DMS 273 (cell line): ENCODE data around the gene POLG2.
"Not testable (repeated sequence)": the region's sequence is repeated elsewhere in the genome, so short reads cannot be mapped to it uniquely, and the experiment has no call there.

Experiments used
- DNase-seq: peaks from one replicate; lab custom pipeline; 2025; ENCODE audit not compliant: unreplicated experiment; lab: John Stamatoyannopoulos, UW

The POLG2 gene

DNA sequence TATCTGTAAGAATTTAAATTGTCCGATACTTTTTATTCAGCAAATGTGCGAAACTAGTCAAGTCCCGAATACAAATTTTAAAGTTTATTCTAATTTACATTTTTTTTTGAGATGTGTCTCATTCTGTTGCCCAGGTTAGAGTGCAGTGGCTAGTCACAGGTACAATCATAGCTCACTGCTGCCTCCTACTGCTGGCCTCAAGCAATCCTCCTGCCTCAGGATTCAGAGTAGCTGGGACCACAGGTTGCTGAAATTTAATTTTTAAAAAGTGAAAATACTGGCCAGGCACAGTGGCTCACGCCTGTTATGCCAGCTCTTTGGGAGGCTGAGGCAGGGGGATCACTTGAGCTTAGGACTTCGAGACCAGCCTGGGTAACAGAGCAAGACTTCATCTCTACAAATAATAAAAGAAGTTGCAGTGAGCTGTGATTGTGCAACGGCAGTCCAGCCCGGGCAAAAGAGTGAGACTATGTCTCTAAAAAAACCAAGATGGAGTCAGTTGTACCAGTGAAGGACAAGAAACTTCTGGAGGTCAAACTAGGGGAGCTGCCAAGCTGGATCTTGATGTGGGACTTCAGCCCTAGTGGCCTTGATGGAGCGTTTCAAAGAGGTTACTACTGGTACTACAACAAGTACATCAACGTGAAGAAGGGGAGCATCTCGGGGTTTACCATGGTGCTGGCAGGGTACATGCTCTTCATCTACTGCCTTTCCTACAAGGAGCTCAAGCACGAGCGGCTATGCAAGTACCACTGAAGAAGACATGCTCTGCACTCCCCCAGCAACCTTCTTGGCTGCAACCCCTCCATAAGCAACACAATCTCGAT is 5.6 kb downstream of the POLG2 start:
- DNase-seq: peak; percentile 36

DNA sequence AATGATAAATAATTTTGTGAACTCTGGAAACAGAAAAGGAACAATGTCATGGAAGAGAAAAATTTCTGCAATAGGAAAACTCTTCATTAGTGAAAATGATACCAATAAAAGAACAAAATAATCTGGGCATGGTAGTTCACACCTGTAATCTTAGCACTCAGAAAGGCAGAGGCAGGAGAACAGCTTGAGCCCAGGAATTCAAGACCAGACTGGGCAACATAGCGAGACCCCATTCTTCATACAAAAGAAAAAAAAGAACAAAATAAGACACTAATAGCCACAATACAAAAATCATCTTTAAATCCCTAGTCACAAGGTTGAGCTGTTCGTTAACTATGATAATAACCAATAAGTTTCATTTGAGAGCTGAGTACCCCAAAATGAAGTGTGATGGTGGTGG is 8.6 kb downstream of the POLG2 start:
- no peak for DNase-seq

DNA sequence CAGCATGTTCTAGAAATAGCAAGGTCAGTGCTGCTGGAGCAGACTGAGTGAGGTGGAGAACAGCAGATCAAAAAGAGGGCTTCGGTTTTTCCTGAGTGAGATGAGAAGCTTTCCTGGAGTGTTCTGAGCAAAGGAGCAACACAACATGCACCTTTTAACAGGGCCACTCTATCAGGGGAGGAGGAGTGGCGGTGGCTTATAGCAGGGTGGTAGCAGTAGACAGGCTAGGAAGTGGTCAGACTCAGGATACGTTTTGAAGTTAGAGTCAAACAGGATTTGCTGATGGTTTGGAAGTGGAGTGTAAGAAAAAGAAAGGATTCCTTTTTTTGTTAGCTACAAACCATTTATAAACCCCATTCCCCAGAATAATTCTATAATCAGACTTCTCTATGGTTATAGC is 12.5 kb downstream of the POLG2 start:
- DNase-seq: no peak

DNA sequence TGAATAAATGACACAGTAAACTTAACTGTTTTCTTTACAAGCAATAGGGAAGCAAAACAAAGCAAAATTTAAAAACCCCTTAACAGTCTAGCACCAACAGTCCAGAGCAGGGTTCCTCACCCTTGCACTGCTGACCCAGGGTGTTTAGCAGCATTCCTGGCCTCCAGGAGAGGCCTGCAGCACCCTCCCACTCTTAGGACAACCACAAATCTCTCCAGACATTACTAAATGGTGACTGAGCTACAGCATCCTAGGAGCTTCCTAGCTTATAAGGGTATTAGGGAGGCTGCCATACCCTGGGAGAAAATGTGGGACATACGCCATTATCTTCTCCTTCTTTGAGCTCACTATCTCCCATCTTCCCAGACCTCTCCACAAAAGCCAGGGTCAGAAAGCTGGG is 15.9 kb downstream of the POLG2 start:
- no peak for DNase-seq

DNA sequence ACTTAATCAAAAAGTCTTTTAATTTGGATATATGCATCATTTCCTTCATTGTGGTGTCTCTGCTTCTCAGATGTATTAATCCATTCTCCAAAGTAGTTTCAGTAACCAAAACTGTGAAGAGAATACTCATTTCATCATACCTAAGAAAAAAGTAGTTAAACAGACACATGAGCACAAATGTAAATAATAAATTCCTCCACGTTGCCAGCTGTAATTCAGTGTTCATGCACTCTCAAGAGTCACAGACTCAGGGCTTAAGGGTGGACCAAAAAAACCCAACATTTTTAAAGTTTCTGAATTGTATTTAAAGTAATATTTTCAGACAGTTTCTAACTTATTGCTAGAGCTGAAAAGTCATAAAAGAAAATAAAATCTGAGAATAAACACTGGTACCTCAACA is 19.0 kb downstream of the POLG2 start:
- DNase-seq: no peak

DNA sequence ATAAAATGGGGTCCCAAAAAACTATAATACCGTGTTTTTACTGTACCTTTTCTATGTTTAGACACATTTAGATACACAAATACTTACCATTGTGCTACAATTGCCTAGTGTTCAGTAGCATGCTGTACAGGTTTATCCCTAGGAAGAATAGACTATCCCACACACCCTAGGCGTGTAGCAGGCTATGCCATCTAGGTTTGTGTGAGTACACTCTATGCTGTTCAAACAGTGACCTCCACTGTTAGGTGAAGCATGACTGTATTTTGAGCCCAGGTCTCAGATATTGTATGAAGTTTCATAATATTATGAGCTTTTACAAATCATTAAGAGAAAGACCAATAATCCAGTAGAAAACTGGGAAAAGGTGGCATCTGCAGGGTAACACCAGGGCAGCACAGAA is 24.3 kb downstream of the POLG2 start:
- DNase-seq: no peak

DNA sequence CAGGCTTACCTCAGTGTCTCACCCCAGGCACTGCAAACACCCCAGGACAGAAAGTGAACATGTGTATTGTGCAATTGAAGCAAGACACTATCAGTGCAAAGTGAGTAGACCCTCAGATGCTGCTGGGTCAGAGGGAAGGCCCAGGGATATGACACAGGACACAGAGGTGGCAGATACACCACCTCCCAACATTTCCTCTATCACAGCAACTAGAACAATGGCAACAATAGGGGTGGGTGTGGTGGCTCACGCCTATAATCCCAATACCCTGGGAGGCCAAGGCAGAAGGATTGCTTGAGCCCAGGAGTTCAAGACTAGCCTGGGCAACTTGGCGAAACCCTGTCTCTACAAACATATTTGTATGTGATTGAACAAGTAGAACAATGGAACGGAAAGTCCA is 25.4 kb downstream of the POLG2 start:
- DNase-seq: no peak

DNA sequence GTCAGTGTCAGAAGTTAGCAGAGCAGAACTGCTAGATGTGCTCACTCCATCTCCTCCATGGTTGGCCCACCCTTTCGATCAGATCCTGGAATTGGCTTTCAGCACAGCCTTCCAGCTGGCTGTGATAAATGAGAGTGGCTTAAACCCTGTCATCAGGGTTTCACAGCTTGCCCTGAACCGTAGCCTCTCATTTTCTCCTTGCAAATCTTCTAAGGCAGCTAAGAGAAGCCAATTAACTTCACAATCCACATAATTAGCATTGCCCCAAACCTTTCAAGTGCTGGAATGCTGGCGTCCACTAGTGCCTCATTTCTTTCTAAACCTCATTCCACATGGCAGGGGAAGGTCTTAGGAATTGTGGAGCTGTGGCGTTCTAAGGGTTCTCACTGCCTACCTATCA is 26.2 kb downstream of the POLG2 start:
- DNase-seq: no peak

DNA sequence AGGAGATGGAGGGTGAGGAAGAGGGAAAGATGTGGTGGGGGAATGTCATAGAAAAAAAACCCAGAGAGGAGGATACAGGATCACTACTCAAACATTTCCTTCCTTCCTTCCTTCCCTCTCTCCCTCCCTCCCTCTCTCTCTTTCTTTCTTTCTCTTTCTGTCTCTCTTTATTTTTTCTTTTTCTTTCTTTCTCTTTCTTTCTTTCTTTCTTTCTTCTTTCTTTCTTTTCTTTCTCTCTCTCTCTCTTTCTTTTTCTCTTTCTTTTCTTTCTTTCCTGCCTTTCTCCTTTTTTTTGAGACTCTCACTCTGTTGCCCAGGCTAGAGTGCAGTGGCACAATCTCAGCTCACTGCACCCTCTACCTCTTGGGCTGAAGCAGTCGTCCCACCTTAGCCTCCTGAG is 30.0 kb downstream of the POLG2 start:
- not testable (repeated sequence) for DNase-seq

DNA sequence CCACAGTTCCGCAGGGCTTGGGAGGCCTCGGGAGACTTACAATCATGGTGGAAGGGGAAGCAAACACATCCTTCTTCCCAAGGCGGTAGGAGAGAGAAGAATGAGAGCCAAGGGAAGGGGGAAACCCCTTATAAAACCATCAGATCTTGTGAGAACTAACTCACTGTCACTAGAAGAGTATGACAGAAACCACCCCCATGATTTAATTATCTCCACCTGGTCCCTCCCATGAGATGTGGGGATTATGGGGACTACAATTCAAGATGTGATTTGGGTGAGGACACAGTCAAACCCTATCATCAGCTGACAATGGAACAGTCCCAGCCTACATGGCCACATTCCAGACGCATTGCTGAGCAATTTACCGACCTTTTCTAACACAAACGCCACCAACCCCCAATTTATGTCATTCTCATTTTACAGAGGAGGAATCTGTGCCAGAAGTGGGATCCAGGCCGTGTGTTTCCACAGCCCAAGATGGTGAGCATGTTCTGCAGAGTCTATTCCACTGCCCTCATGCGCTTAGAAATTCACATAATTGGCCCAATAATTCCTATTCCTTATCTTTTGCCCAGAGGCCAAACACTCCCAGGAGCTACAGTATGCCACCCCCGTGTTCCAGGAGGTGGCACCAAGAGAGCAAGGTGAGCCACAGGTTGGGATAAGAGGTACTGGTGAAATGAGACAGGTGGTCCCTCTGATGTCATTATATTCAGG is 30.7 kb downstream of the POLG2 start:
- DNase-seq: no peak

DNA sequence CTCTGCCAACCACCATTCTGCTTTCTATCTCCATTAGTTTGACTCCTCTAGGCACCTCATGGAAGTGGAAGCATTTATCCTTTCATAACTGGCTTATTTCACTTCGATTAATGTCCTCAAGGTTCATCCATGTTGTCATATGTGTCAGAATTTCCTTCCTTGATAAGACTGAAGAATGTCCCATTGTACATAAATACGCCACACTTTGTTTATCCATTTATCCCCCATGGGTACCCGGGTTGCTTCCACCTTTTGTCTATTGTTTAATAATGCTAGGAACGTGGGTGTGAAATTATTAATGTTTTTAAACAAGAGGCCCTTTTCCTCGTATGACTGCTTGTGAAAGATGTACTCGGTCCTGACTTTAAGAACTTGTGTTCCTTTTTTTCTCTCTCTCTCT is 35.1 kb downstream of the POLG2 start:
- no peak for DNase-seq

DNA sequence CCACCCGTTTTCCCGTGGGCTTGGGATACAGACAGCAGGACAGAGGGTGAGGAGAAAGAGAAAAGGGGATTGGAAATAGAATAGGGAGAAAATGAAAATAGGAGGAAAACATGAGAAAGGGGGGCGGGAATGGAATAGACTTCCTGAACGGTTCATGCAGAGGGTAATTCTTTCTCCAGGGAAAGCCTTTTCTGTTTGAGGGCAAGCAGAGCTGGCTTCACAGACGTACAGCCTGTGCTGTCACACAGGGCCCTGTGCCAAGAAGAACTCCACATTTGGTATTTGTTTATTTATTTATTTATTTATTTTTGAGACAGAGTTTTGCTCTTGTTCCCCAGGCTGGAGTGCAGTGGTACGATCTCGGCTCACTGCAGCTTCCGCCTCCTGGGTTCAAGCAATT is 35.9 kb downstream of the POLG2 start:
- no peak for DNase-seq

DNA sequence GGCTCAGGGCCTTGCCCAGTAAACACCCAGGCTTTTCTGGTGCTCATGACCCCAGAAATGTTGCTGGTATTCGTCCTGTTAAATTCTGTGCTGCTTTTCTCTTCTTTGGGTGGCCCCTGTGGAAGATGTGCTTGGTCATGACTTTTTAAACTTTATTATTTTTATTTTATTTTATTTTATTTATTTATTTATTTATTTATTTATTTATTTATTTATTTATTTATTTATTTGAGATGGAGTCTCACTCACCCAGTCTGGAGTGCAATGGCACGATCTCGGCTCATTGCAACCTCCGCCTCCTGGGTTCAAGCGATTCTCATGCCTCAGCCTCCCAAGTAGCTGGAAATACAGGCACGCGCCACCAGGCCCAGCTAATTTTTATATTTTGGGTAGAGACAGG is 37.0 kb downstream of the POLG2 start:
- not testable (repeated sequence) for DNase-seq

DNA sequence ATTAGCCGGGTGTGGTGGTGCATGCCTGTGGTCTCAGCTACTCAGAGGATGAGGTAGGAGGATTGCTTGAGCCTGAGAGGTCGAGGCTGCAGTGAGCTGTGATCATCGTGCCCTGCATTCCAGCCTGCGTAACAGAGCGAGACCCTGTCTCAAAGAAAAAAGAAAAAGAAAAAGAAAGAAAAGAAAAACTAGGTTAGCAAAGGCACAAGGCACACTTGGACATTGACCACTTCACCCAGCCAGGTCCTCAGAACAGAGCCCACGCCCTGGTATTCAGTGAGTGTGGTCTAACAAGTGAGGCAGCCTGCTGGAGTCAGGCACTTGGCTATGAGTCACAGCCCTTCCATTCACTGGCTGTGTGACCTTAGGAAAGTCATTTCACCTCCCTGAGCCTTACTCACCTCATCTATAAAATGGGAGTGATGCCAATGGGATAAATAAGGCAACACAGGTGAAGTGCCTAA is 37.5 kb downstream of the POLG2 start:
- no peak for DNase-seq

DNA sequence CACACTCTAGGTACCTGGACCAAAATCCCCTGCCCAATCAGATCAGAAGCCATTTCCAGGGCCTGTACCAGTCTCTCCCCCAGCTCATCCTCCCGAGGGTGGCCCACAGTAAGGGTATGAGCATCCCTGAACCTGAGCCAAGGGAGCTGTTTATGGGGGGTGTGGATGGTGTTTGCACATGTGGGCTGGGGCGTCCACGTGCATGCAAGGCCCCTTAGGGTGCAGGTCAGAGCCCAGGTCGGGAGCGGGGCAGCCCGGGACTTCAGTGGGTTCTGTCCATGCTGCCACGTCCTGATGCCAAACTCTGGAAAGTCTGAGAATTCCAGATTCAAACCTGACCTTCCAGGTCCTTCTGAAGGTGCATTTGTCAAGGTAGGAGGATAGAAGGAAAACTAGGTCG is 38.1 kb downstream of the POLG2 start:
- DNase-seq: no peak

DNA sequence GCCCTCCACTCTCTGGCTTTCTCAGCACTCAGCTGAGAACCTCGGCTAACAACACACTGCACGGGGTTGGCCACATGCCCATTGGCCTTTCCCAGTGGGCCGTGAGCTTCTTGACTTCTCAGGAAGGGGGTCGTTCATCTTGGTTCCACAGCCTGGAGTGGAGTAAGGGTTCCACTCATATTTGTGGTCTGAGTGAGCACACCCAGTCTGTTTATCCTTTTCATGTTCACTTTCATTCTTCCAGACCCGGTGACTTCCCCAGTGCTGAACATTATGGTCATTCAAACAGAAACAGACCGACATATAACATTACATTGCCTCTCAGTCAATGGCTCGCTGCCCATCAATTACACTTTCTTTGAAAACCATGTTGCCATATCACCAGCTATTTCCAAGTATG is 39.7 kb downstream of the POLG2 start:
- no peak for DNase-seq

DNA sequence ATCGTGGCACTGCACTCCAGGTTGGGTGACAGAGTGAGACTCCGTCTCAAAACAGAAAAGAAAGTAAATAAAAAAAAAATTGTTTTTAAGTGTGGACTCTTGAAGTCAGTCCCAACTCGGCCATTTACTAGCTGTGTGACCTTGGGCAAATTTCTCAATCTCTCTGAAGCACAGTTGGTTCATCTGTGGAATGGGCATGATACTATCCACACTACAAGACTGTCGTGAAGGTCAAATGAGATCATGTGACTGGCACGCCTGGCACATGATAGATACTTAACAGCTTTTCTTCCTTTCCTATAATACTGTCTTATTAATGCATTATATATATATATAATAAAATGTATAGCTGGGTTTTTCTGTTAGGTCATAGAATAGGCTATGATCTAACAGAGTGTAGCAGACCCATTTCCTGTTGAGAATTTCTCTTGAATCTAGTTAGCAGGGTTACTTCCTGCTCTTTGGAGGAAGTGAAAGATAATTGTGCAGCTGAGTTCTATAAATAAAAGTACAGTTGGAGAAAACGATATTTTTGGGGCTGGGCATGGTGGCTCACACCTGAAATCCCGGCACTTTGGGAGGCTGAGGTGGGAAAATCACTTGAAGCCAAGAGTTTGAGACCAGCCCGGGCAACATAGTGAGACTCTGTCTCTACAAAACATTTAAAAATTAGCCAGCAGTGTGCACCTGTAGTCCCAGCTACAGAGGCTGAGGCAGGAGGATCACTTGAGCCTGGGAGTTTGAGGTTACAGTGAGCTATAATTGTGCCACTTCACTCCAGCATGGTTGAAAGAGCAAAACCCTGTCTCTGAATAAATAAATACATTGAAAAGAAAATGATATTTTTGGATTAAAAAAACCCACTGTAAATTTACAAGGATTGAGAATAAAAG is 40.6 kb downstream of the POLG2 start:
- no peak for DNase-seq

DNA sequence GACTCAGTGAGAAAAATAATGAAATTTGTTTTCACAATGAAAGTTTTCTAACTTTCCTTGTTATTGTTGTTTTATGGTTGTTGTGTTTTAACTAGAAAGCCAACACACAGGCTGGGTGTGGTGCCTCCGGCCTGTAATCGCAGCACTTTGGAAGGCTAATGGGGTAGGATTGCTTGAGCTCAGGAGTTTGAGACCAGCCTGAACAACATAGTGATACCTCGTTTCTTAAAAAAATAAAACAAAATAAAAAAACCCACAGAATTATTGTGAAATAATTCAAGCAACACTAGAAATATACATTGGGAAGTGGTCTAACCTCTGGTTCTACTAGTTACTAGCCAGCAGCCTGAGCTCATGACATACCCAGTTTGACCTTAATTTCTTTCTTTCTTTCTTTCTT is 47.3 kb downstream of the POLG2 start:
- no peak for DNase-seq

DNA sequence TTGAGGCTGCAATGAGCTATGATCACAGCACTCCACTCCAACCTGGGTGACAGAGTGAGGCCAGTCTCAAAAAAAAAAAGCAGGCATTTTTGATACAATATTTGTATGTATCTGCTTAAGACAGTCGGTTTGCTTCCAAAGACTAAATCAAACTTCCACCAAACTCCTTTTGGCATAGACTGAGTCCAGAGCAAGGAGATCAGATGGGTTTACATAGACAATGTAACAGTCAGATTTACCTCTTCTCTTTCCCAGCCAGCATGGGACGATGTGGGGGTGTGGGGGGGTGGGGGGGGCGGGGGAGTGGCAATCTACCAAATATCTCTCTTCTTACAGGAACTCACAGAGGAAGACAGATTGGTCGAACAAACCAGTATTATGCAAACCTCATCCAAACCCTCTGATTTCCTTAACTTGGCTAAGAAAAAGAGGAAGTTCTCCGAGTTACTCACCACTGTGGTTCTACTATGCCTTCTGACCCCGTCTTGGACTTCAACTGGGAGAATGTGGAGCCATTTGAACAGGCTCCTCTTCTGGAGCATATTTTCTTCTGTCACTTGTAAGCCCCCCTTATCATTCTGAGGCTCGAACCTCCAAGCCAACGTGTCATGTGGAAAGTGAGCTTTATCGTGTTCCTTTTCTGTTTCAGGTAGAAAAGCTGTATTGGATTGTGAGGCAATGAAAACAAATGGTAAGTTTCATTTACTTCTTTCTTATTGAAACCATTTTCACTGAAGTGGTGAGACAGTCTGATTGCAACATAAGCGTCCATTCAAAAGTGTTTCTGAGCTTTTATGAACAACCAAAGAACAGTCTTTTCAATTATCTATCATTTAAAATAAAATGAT is 48.0 kb downstream of the POLG2 start, which contains the start of gene MILR1:
Gene MILR1, plus strand, starts transcription at position 451 of the 848 bp plus-strand sequence. Its CDS starts 54 bp downstream, at position 505.
- no peak for DNase-seq

DNA sequence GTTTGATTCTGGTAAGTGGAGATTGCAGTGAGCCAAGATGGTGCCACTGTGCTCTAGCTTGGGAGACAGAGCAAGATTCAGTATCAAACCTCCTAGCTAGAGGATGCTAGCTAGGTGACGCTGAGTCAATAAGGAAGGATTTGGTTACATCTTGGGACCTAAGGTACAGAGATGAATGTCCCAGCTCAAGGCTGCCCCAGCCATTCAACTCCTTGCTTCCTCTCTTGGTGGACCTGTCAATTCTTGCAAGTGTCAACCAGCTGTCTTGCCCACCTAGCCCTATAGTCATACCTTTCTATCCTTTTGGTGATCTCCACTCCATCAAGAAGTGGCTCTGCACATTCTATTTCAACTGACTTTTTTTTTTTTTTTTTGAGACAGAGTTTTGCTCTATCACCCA is 49.3 kb downstream of the POLG2 start:
- no peak for DNase-seq
